ENCODE data around the gene GP1BA. TPM values are rescaled to one million over a fixed set of nuclear protein-coding genes. Genes with fewer than 3 reads are reported as not detected.

The GP1BA gene
- total RNA-seq, 4 donors from 2014 or later, result 0.19 TPM; not detected in 3

GRCh38 chr17:4953451-4953961, 21.4 kb downstream of the GP1BA start:
- Histone ChIP-seq H3K36me3 (peaks cover 0 to 16% of the 10 kb centered on the region in 2 donors), H3K9me3 (no peaks in the 10 kb centered on the region), H3K27ac (peak overlapping the region in 1 of 4 donors; percentile 5), H3K27me3 (no peaks in the 10 kb centered on the region), H3K4me1 (peaks cover 0 to 45% (median 13%) of the 10 kb centered on the region in 3 donors), H3K4me3 (no peak overlapping the region)
- whole genome bisulfite sequencing, 2 donors (ENCODE audit: low coverage in 1 of 2), result 77 to 83% methylated on average over 4 to 8 of the region's 14 CpGs
- ATAC-seq, result no peak
- TF ChIP-seq POLR2AphosphoS5 (IDR thresholded peaks at IDR 0.05) (no peak), POLR2A (IDR thresholded peaks at IDR 0.05) (no peak), EP300 (IDR thresholded peaks at IDR 0.05) (no peak)
- TF ChIP-seq, protein P1, sequence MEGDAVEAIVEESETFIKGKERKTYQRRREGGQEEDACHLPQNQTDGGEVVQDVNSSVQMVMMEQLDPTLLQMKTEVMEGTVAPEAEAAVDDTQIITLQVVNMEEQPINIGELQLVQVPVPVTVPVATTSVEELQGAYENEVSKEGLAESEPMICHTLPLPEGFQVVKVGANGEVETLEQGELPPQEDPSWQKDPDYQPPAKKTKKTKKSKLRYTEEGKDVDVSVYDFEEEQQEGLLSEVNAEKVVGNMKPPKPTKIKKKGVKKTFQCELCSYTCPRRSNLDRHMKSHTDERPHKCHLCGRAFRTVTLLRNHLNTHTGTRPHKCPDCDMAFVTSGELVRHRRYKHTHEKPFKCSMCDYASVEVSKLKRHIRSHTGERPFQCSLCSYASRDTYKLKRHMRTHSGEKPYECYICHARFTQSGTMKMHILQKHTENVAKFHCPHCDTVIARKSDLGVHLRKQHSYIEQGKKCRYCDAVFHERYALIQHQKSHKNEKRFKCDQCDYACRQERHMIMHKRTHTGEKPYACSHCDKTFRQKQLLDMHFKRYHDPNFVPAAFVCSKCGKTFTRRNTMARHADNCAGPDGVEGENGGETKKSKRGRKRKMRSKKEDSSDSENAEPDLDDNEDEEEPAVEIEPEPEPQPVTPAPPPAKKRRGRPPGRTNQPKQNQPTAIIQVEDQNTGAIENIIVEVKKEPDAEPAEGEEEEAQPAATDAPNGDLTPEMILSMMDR (IDR thresholded peaks at IDR 0.05), result no peak

- Histone ChIP-seq H3K27me3 (no peaks in the 10 kb centered on the region), H3K9me3 (no peaks in the 10 kb centered on the region), H3K4me3 (no peak overlapping the region), H3K27ac (no peak overlapping the region), H3K4me1 (peaks cover 0 to 34% (median 13%) of the 10 kb centered on the region in 3 donors), H3K36me3 (peaks cover 0 to 32% of the 10 kb centered on the region in 2 donors)
- WGBS, 2 donors (ENCODE audit: low coverage in 1 of 2), result 96% methylated on average over 4 of the region's 8 CpGs; no CpG with 5 or more reads in 1 of the 2 donors
- TF ChIP-seq, protein P1 (IDR thresholded peaks at IDR 0.05), result no peak
- TF ChIP-seq POLR2AphosphoS5 (IDR thresholded peaks at IDR 0.05), result no peak
- no peak for TF ChIP-seq POLR2A (IDR thresholded peaks at IDR 0.05)
- no peak for ATAC-seq
Measured at GRCh38 chr17:4955091-4955490, 23.0 kb downstream of the GP1BA start.

DNA sequence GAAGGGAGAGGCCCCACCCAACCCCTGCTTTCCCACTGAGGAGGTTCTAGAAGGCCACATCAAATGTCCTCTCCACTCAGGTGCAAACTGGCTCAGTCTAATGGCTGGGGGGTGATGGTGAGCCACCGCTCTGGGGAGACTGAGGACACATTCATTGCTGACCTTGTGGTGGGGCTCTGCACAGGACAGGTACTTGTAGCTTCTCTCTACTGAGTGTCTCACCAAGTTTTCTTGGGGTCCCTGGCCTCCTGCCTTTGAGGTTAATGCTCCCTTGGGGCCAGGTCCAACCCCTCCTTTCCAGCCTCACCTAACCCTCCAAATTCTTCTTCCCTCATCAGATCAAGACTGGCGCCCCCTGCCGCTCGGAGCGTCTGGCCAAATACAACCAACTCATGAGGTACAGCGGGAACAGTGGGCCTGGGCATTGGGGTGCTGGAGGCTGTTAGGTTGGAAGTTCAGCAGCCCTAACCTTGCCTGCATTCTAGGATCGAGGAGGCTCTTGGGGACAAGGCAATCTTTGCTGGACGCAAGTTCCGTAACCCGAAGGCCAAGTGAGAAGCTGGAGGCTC, 24.5 kb downstream of the GP1BA start:
- ATAC-seq, result no peak
- WGBS, 2 donors (ENCODE audit: low coverage in 1 of 2), result 93% methylated on average over 3 of the region's 10 CpGs; no CpG with 5 or more reads in 1 of the 2 donors
- H3K27me3 ChIP-seq, result no peaks in the 10 kb centered on the region
- no peak overlapping the region for H3K4me3 ChIP-seq
- peaks cover 0 to 19% (median 0%) of the 10 kb centered on the region in 3 donors for H3K4me1 ChIP-seq
- H3K9me3 ChIP-seq, result no peaks in the 10 kb centered on the region
- peaks cover 0 to 45% of the 10 kb centered on the region in 2 donors for H3K36me3 ChIP-seq
- no peak overlapping the region for H3K27ac ChIP-seq
- TF ChIP-seq, protein P1 (IDR thresholded peaks at IDR 0.05), result peak in 2 of 4 experiments; percentile 14 to 18
- TF ChIP-seq EP300 (IDR thresholded peaks at IDR 0.05), result no peak

GRCh38 chr17:4958102-4958501, 26.0 kb downstream of the GP1BA start:
- no peaks in the 10 kb centered on the region for H3K9me3 ChIP-seq
- H3K27ac ChIP-seq, result no peak overlapping the region
- peaks cover 0 to 8% (median 0%) of the 10 kb centered on the region in 3 donors for H3K4me1 ChIP-seq
- TF ChIP-seq EP300 (IDR thresholded peaks at IDR 0.05) (no peak), POLR2AphosphoS5 (IDR thresholded peaks at IDR 0.05) (no peak), POLR2A (IDR thresholded peaks at IDR 0.05) (no peak)
- TF ChIP-seq, protein P1 (IDR thresholded peaks at IDR 0.05), result no peak
- no peak overlapping the region for H3K4me3 ChIP-seq
- no peak for ATAC-seq
- WGBS, 2 donors (ENCODE audit: low coverage in 1 of 2), result 59 to 76% methylated on average over 3 of the region's 3 CpGs
- no peaks in the 10 kb centered on the region for H3K27me3 ChIP-seq
- H3K36me3 ChIP-seq, result peaks cover 0 to 49% of the 10 kb centered on the region in 2 donors

Data from gastroesophageal sphincter (tissue), 4 donors.